Thyroid gland (tissue), 4 donors: ENCODE measurements around the gene MAGED4.
"Not testable (repeated sequence)": the region's sequence is repeated elsewhere in the genome, so short reads cannot be mapped to it uniquely, and the experiment has no call there.

Source experiments
- CTCF ChIP-seq, 6 experiments: fragments of 200-600 bp in 3 of 6; fragments of 450-650 bp in 3 of 6; sonication (generic) in 3 of 6; IDR thresholded peaks; one replicate each; pipeline ENCODE4 v1.5.1; 2016 to 2019; ENCODE audit warnings: antibody characterized with exemption in 6 of 6, mild to moderate bottlenecking in 2 of 6, inconsistent platforms in 1 of 6, moderate library complexity in 1 of 6
- POLR2A ChIP-seq, 2 donors: fragments of 450-650 bp; IDR thresholded peaks; one replicate each; pipeline ENCODE4 v1.6.1; 2017; ENCODE audit warnings: antibody characterized with exemption in 2 of 2, mild to moderate bottlenecking in 2 of 2, moderate library complexity in 1 of 2

DNA sequence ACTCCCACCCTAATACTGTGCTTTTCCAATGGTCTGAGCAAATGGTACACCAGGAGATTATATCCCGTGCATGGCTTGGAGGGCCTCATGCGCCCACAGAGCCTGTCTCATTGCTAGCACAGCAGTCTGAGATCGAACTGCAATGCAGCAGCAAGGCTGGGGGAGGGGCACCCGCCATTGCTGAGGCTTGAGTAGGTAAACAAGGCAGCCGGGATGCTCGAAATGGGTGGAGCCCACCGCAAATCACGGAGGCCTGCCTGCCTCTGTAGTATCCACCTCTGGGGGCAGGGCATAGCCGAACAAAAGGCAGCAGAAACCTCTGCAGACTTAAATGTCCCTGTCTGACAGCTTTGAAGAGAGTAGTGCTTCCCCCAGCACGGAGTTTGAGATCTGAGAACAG is 13.6 kb upstream of the MAGED4 start:
- TF ChIP-seq CTCF, POLR2A (IDR thresholded peaks at IDR 0.05): not testable (repeated sequence)
